Measurements from ENCODE around the gene LATS2. TPM values are rescaled to one million over a fixed set of nuclear protein-coding genes. Genes with fewer than 3 reads are reported as not detected.

The LATS2 gene
- total RNA-seq: 8.9 and 14.2 TPM in 2 replicates

GRCh38 chr13:21061029-21061763, at the start of gene LATS2:
TSS of gene LATS2 (minus strand) at chr13:21061586. CDS start at chr13:21046026, 15,560 bp downstream.

Other genes starting within 250 kb of the LATS2 start
- gene XPO4, start 158.8 kb downstream of the LATS2 start, total RNA-seq: 32.8 and 34.0 TPM in 2 replicates
- gene SAP18, start 78.5 kb upstream of the LATS2 start, total RNA-seq: 35.9 and 38.3 TPM in 2 replicates
- gene SKA3, start 115.0 kb upstream of the LATS2 start, total RNA-seq: 1.7 and 2.7 TPM in 2 replicates
- gene MRPL57, start 115.1 kb upstream of the LATS2 start, total RNA-seq: 16.0 and 29.7 TPM in 2 replicates

All from nasal cavity respiratory epithelium epithelial cell of viscerocranial mucosa (primary cell).